BLaER1 treated with 17β-estradiol and CSF1 and Interleukin-3, amounts not matched to agents 10 nM and 100 nM (cell line): ENCODE data around the gene SELENOO.
A peak's percentile ranks its signal among the peaks of the same experiment; 100 is the strongest.

ENCODE experiments used
- H3K27ac ChIP-seq, 11 experiments: shearing (Covaris generic); formaldehyde crosslinking; 2 replicates each; pipeline ENCODE4 v1.8.1; 2022
- H3K27me3 ChIP-seq, 11 experiments: shearing (Covaris generic); formaldehyde crosslinking; 2 replicates each; pipeline ENCODE4 v1.8.1; 2022
- H3K36me3 ChIP-seq, 11 experiments: shearing (Covaris generic); formaldehyde crosslinking; 2 replicates each; pipeline ENCODE4 v1.8.1; 2022
- H3K4me1 ChIP-seq, 10 experiments: shearing (Covaris generic); formaldehyde crosslinking; 2 replicates each; pipeline ENCODE4 v1.8.1; 2022
- H3K4me2 ChIP-seq, 11 experiments: shearing (Covaris generic); formaldehyde crosslinking; 2 replicates each; pipeline ENCODE4 v1.8.1; 2022
- H3K4me3 ChIP-seq, 10 experiments: shearing (Covaris generic); formaldehyde crosslinking; 2 replicates each; pipeline ENCODE4 v1.8.1; 2022
- H3K9ac ChIP-seq, 11 experiments: shearing (Covaris generic); formaldehyde crosslinking; 2 replicates each; pipeline ENCODE4 v1.8.1; 2022
- H3K9me3 ChIP-seq, 11 experiments: shearing (Covaris generic); formaldehyde crosslinking; replicated peaks in 1 of 11; 2 replicates each; pipeline ENCODE4 v1.8.1; 2022
- H4K20me1 ChIP-seq, 11 experiments: shearing (Covaris generic); formaldehyde crosslinking; 2 replicates each; pipeline ENCODE4 v1.8.1; 2022
- Cebpa-rat ChIP-seq, 11 experiments: shearing (Covaris generic); IDR thresholded peaks; 2 replicates each; pipeline ENCODE4 v1.8.1; 2022

The SELENOO gene

GRCh38 chr22:50245214-50246072, 44.6 kb downstream of the SELENOO start:
- Histone ChIP-seq H3K9me3 (no peaks in the 10 kb centered on the region), H3K4me2 (peak overlapping the region; percentile 91 to 100 (median 98)), H3K9ac (peak overlapping the region; percentile 83 to 95 (median 89)), H3K4me1 (peaks cover 64 to 82% (median 76%) of the 10 kb centered on the region in 10 experiments), H3K27me3 (no peaks in the 10 kb centered on the region), H3K27ac (peak overlapping the region; percentile 59 to 95 (median 82); a peak in 21 of 22 replicates), H3K4me3 (peak overlapping the region; percentile 79 to 95 (median 90)), H3K36me3 (peaks cover 11 to 48% (median 28%) of the 10 kb centered on the region in 11 experiments; a peak in 21 of 22 replicates), H4K20me1 (peaks cover 10 to 87% (median 75%) of the 10 kb centered on the region in 11 experiments; a peak in 20 of 22 replicates)
- TF ChIP-seq Cebpa-rat (IDR thresholded peaks at IDR 0.05) = no peak

- Histone ChIP-seq H3K4me2 (peak overlapping the region; percentile 91 to 100 (median 98)), H3K27ac (peak overlapping the region in 2 of 11 experiments; percentile 82 to 95; a peak in 1 of 22 replicates), H3K4me3 (peak overlapping the region; percentile 79 to 95 (median 90); a peak in 18 of 20 replicates), H3K4me1 (peaks cover 64 to 79% (median 72%) of the 10 kb centered on the region in 10 experiments), H4K20me1 (peaks cover 5 to 82% (median 66%) of the 10 kb centered on the region in 11 experiments; a peak in 19 of 22 replicates), H3K9ac (peak overlapping the region; percentile 83 to 95 (median 89); a peak in 21 of 22 replicates), H3K27me3 (no peaks in the 10 kb centered on the region), H3K9me3 (no peaks in the 10 kb centered on the region), H3K36me3 (peaks cover 10 to 46% (median 25%) of the 10 kb centered on the region in 11 experiments; a peak in 21 of 22 replicates)
- TF ChIP-seq Cebpa-rat (IDR thresholded peaks at IDR 0.05) = no peak
Observed at GRCh38 chr22:50246242-50247175, 45.7 kb downstream of the SELENOO start.

DNA sequence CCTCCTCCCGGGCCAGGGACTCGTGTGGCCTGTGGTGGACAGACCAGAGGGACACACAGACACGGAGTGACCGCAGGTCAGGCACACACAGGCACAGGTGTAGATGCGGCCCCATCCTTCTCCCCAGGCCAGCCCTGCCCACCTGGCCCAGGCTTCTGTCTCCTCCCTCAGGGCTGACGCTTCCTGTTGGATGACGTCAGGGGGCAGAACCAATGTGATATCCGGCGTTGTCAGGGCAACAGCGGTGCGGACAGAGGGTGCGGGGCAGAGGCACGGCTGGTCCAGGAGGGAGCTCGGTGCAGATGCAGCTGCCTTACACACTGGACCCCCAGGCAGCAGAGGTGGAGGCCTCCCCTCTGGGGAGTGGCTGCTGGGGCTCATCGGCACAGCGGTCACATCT, 46.9 kb downstream of the SELENOO start:
- Histone ChIP-seq H3K9ac (peak overlapping the region in 10 of 11 experiments; percentile 2 to 51 (median 31); a peak in 12 of 22 replicates), H3K27ac (peak overlapping the region in 3 of 11 experiments; percentile 20 to 40 (median 38); a peak in 3 of 22 replicates)
- no peak for TF ChIP-seq Cebpa-rat (IDR thresholded peaks at IDR 0.05)

DNA sequence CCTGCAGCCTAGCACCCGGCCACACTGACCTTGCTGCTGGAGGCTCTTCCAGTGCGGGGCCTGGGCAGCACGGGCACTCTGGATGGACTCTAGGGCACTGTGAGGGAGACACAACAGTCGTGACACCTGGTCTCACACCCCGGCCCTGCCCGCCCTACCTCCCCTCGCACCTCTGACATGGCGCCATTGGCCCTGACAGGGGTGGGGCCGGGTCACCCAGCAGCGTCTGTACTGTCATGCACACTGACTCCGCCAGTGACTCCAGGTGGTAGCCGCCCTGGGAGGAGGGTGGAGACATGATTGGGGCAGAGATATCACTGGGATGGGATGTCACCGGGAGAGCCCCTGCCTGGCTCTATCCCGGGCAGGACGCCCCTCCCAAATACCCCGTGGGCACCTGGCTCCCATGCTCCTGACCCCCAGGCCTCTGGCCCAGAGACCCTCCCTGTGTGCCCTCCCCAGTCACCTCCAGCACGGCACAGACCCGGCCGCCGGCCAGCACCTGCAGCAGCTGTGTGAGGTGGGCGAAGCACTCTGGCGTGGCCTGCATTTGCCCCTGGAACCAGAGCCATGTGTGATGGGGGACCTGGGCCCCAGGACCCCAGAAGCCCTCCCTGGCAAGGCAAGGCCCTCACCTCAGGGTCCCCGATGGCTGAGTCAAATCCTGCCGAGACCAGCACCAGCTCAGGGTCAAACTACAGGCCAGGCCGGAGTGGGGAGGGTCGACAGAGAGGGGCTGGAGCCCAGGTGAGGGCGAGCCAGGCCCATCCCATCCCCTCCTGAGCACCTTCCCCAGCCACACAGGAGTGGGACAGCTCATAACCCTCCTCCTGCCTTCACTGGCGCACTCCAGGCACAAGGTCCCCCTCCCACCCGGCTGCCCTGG, 47.6 kb downstream of the SELENOO start:
- Histone ChIP-seq H3K36me3 (peaks cover 17 to 54% (median 32%) of the 10 kb centered on the region in 11 experiments; a peak in 21 of 22 replicates), H3K9me3 (no peaks in the 10 kb centered on the region), H3K4me3 (no peak overlapping the region), H3K27ac (peak overlapping the region in 2 of 11 experiments; percentile 38 to 40; a peak in 2 of 22 replicates), H3K4me2 (peak overlapping the region; percentile 10 to 67 (median 44); a peak in 19 of 22 replicates), H4K20me1 (peaks cover 5 to 79% (median 63%) of the 10 kb centered on the region in 11 experiments; a peak in 20 of 22 replicates), H3K27me3 (no peaks in the 10 kb centered on the region), H3K9ac (peak overlapping the region in 9 of 11 experiments; percentile 2 to 56 (median 31); a peak in 10 of 22 replicates), H3K4me1 (peaks cover 50 to 74% (median 62%) of the 10 kb centered on the region in 10 experiments)
- TF ChIP-seq Cebpa-rat (IDR thresholded peaks at IDR 0.05) = no peak

More for the DNA sequence above, 46.9 kb downstream of the SELENOO start:
- Histone ChIP-seq H3K9me3 (no peaks in the 10 kb centered on the region), H3K36me3 (peaks cover 12 to 48% (median 28%) of the 10 kb centered on the region in 11 experiments; a peak in 21 of 22 replicates), H3K4me3 (no peak overlapping the region), H3K4me1 (peaks cover 57 to 77% (median 69%) of the 10 kb centered on the region in 10 experiments), H4K20me1 (peaks cover 5 to 82% (median 66%) of the 10 kb centered on the region in 11 experiments; a peak in 20 of 22 replicates), H3K4me2 (peak overlapping the region; percentile 10 to 67 (median 44); a peak in 20 of 22 replicates), H3K27me3 (no peaks in the 10 kb centered on the region)

DNA sequence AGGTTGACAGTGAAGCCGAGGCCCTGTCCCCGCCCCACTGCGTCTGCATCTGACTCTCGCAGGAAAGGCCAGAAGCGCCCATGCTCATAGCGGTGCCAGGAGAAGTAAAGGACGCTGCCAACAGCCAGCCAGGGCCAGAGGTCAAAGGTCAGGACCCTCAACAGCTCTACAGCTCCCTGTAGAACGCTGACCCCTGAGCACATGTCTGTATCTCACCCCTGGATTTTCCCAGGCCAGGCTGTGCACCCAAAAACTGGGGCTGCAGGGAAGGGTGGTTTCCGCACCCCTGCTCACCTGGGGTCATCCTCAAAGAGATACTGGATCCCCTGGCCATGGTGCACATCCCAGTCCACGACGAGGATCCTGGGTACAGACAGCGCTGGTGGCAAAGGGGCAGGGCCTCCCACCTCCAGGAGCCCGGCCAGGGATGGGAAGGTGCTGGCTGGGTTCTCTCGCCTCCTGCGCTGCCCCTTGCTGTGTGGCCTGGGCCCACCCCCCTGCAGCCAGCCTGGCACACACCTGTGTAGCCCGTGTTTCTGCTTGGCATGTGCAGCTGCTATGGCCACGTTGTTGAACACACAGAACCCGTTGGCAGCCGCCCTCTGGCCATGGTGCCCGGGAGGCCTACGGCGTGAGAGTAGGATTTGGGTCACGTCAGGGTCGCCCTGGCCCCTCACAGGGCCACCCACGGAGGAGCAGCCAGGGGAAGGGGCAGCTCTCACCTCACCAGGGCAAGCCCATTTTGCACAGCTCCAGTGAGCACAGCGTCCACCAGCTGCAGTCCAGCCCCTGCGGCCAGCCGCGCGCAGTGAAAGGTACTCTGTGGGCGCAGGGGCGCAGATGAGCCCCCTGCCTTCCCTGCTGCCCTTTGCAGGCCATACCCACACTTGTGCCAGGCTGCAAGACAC, 48.8 kb downstream of the SELENOO start:
- peak overlapping the region; percentile 82 to 90 (median 88) for H3K9ac ChIP-seq
- H3K27me3 ChIP-seq = no peaks in the 10 kb centered on the region
- no peaks in the 10 kb centered on the region for H3K9me3 ChIP-seq
- H4K20me1 ChIP-seq = peaks cover 5 to 83% (median 59%) of the 10 kb centered on the region in 11 experiments; a peak in 20 of 22 replicates
- H3K27ac ChIP-seq = peak overlapping the region in 3 of 11 experiments; percentile 84 to 87 (median 86); a peak in 6 of 22 replicates
- H3K4me1 ChIP-seq = peaks cover 47 to 68% (median 55%) of the 10 kb centered on the region in 10 experiments
- H3K4me2 ChIP-seq = peak overlapping the region; percentile 96 to 100 (median 98)
- H3K4me3 ChIP-seq = peak overlapping the region; percentile 72 to 88 (median 82)
- H3K36me3 ChIP-seq = peaks cover 17 to 65% (median 39%) of the 10 kb centered on the region in 11 experiments; a peak in 21 of 22 replicates
- no peak for TF ChIP-seq Cebpa-rat (IDR thresholded peaks at IDR 0.05)

- Histone ChIP-seq H3K4me2 (peak overlapping the region; percentile 96 to 100 (median 98)), H3K27me3 (no peaks in the 10 kb centered on the region), H3K9ac (peak overlapping the region; percentile 82 to 90 (median 88)), H3K27ac (peak overlapping the region in 10 of 11 experiments; percentile 60 to 87 (median 82); a peak in 16 of 22 replicates), H3K36me3 (peaks cover 17 to 71% (median 44%) of the 10 kb centered on the region in 11 experiments; a peak in 21 of 22 replicates), H3K9me3 (no peaks in the 10 kb centered on the region), H3K4me3 (peak overlapping the region; percentile 72 to 88 (median 82)), H3K4me1 (peaks cover 47 to 68% (median 55%) of the 10 kb centered on the region in 10 experiments), H4K20me1 (peaks cover 5 to 89% (median 59%) of the 10 kb centered on the region in 11 experiments; a peak in 20 of 22 replicates)
- TF ChIP-seq Cebpa-rat (IDR thresholded peaks at IDR 0.05) = no peak
Observed at GRCh38 chr22:50250249-50250554, 49.4 kb downstream of the SELENOO start.
